Activated naive CD8-positive, alpha-beta T cell treated with anti-CD3 and anti-CD28 coated beads for 36 hours (primary cell): ENCODE data around the gene ORMDL1. TPM values are rescaled to one million over a fixed set of nuclear protein-coding genes. Genes with fewer than 3 reads are reported as not detected.

Experiments
- DNase-seq: peaks from one replicate; pipeline ENCODE4 v3.0.0; 2021
- H3K27ac Mint-ChIP-seq: one replicate; pipeline ENCODE4 v1.8.0; 2022; ENCODE audit warnings: mild to moderate bottlenecking, moderate library complexity, mixed read lengths
- H3K27me3 Mint-ChIP-seq: one replicate; pipeline ENCODE4 v1.8.0; 2022; ENCODE audit warnings: mild to moderate bottlenecking, mixed read lengths
- H3K36me3 Mint-ChIP-seq: one replicate; pipeline ENCODE4 v1.8.0; 2021; ENCODE audit warnings: mild to moderate bottlenecking, mixed read lengths
- H3K4me1 Mint-ChIP-seq: one replicate; pipeline ENCODE4 v1.8.0; 2021; ENCODE audit warnings: mixed read lengths
- H3K4me3 Mint-ChIP-seq: one replicate; pipeline ENCODE4 v1.8.0; 2022; ENCODE audit warnings: mild to moderate bottlenecking, moderate library complexity, mixed read lengths
- H3K9me3 Mint-ChIP-seq: one replicate; pipeline ENCODE4 v1.8.0; 2022; ENCODE audit warnings: mixed read lengths
- total RNA-seq, 2 experiments: library from RNA; stranded (reverse); gene quantifications; one replicate each; pipeline ENCODE4 v1.2.3, GENCODE V29; 2021

The ORMDL1 gene
- total RNA-seq, 2 experiments from 2014 or later = 60.5 to 64.1 TPM

DNA sequence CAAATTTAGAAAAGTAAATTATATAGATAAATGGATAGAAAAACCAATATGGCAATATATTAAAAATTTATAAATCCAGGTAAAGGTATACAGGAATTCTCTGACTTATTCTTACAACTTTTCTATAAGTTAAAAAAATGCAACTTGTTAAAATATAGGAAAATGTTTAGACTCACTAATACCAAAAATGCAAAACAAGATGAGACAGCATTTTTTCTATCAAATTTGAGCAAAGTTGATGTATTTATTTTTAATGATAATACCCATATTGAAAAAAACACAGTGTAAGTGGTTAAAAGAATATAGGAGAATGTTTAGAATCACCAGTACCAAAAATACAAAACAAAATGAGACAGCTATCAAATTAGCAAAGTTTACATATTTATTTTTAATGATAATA, 57.3 kb downstream of the ORMDL1 start:
- peaks cover 4% of the 10 kb centered on the region for H3K4me1 Mint-ChIP-seq
- no peak for DNase-seq
- H3K36me3 Mint-ChIP-seq = no peaks in the 10 kb centered on the region
- no peak overlapping the region for H3K4me3 Mint-ChIP-seq
- H3K9me3 Mint-ChIP-seq = no peaks in the 10 kb centered on the region
- H3K27me3 Mint-ChIP-seq = no peaks in the 10 kb centered on the region
- H3K27ac Mint-ChIP-seq = no peak overlapping the region

DNA sequence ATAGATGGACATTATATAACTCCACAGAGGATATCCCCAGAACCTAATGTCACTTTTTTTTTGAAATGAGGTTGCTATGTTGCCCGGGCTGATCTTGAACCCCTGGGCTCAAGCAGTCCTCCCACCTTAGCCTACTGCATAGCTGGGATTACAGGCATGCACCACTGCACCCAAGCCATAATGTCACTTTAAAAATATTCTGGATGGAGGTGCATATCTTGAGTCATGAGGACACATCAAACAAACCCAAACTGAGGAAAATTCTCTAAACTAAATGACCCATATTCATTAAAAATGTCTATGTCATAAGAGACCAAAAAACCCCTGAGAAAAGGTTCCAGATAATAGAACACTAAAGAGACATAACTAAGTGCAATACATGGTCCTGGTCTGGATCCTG, 57.9 kb downstream of the ORMDL1 start:
- Mint-ChIP-seq H3K4me3 (no peak overlapping the region), H3K27me3 (no peaks in the 10 kb centered on the region), H3K27ac (no peak overlapping the region), H3K4me1 (peaks cover 4% of the 10 kb centered on the region), H3K9me3 (no peaks in the 10 kb centered on the region), H3K36me3 (no peaks in the 10 kb centered on the region)
- DNase-seq = no peak

DNA sequence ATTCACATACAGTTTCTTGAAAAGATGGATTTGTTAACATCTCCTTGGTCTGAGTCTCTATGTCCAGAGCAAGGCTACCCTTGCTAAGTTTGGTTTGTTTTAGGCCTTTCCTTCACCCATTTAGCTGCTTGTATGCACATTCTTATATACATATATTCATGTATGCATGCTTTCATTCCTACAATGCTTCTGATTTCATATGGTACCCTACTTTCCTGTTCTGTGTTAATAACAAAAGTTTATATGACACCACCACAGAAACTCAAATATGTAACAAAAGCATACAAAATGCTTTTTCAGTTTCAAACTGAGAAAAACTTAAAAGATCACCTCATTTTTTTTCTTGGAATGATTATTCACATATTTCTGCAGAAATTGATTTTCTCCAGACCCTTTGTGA, 60.9 kb downstream of the ORMDL1 start:
- no peak overlapping the region for H3K27ac Mint-ChIP-seq
- H3K36me3 Mint-ChIP-seq = no peaks in the 10 kb centered on the region
- no peak overlapping the region for H3K4me3 Mint-ChIP-seq
- no peaks in the 10 kb centered on the region for H3K27me3 Mint-ChIP-seq
- H3K9me3 Mint-ChIP-seq = no peaks in the 10 kb centered on the region
- DNase-seq = no peak
- H3K4me1 Mint-ChIP-seq = peaks cover 4% of the 10 kb centered on the region

Other genes starting within 250 kb of the ORMDL1 start
- gene SLC40A1, start 203.6 kb downstream of the ORMDL1 start, total RNA-seq = 1 to 10 TPM; 3.0 to 3.5 TPM
- 10 to 100 TPM; 56.3 to 57.0 TPM for gene ASNSD1, start 122.9 kb downstream of the ORMDL1 start, total RNA-seq
- gene ANKAR, start 109.7 kb downstream of the ORMDL1 start, total RNA-seq = 1 to 10 TPM; 2.4 TPM
- gene OSGEPL1, start 21.5 kb downstream of the ORMDL1 start, total RNA-seq = 1 to 10 TPM; 9.7 to 9.9 TPM
- gene PMS1, start 111 bp upstream of the ORMDL1 start, total RNA-seq = 10 to 100 TPM; 41.8 to 48.8 TPM